SKM-1 (cell line): ENCODE results near the gene DAGLA.

Experiments used
- DNase-seq: peaks from one replicate; lab custom pipeline; 2025; ENCODE audit not compliant: unreplicated experiment; lab: John Stamatoyannopoulos, UW

Gene DAGLA

DNA sequence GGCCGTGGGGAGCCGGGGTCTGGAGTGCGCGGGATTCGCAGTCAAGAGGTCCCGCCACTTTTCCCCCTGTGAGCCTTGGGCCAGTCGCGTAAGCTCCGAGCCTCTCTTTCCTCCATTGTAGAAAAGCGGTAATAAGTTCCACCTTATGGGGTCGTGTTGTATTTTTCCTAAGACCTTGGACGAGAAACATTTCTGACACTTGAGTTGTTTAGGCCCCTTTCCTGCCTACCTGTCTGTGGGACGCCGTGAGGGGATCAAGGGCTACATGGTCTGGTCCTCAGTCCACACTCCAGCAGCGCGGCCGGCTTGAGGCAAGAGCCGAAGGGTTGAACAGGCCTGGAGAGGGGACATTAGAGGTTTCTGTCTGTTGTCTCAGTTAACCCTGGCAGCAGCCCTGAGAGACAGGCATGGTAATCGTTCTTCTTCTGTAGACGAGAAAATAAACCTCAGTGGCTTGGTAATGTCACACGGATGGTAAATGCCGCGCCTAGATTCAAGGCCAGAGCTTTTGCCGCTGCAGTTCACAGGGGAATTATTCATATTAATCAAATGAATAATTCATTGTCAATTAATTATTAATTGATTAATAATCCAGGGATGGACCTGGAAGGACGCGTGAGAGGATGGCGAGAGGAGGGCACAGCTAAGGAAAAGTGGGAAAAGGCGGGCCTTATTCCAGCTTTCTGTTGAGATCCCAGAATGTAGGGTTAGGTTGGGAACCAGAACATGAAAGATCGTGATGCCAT, 113.1 kb downstream of the DAGLA start:
- no peak for DNase-seq

DNA sequence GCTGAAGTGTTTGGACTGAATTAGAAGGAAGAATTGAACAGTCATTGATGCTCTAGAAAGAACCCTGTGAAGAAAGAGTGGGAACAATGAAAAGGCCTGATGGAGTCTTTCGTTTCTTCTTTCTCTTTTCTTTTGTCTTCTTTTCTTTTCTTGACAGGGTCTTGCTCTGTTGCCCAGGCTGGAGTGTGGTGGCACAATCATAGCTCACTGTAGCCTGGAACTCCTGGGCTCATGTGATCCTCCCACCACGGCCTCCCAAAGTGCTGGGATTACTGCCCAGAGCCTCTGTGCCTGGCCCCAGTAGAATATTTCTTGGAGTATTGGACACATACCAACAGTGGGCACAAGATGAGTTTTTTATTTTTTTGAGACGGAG, 113.6 kb downstream of the DAGLA start:
- no peak for DNase-seq

DNA sequence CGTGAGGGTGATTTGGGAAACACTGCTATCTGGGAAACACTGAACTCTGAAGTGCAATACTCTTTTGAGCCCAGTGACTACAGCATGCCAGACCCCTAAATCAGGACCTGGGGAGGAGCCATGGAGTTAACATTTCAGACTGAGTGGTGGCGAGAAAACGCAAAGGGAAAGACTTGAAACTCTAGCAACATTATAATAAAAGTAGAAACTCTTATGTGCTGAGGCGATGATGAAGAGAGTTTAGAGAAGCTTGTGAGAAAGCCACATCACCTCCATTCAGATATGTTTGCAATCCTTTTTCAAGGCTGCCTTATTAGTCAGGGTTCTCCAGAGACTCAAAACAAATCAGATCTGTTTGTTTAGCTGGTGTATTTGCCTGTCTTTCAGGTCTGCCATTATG, 114.4 kb downstream of the DAGLA start:
- no peak for DNase-seq

DNA sequence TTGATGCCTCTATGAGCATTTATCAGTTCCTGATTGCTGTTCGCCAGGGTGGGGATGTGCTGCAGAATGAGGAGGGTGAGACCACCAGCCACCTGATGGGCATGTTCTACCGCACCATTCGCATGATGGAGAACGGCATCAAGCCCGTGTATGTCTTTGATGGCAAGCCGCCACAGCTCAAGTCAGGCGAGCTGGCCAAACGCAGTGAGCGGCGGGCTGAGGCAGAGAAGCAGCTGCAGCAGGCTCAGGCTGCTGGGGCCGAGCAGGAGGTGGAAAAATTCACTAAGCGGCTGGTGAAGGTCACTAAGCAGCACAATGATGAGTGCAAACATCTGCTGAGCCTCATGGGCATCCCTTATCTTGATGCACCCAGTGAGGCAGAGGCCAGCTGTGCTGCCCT, 115.3 kb downstream of the DAGLA start:
- DNase-seq: no peak

DNA sequence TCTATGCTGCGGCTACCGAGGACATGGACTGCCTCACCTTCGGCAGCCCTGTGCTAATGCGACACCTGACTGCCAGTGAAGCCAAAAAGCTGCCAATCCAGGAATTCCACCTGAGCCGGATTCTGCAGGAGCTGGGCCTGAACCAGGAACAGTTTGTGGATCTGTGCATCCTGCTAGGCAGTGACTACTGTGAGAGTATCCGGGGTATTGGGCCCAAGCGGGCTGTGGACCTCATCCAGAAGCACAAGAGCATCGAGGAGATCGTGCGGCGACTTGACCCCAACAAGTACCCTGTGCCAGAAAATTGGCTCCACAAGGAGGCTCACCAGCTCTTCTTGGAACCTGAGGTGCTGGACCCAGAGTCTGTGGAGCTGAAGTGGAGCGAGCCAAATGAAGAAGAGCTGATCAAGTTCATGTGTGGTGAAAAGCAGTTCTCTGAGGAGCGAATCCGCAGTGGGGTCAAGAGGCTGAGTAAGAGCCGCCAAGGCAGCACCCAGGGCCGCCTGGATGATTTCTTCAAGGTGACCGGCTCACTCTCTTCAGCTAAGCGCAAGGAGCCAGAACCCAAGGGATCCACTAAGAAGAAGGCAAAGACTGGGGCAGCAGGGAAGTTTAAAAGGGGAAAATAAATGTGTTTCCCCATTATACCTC, 115.8 kb downstream of the DAGLA start:
- DNase-seq: no peak
